Measurements from ENCODE around the gene OR2T35.

The OR2T35 gene

GRCh38 chr1:248625971-248626370 lies 19.1 kb downstream of the OR2T35 start:
- DNase-seq: no peak

- no peak for DNase-seq
Observed at GRCh38 chr1:248625166-248625565, 19.9 kb downstream of the OR2T35 start.

- DNase-seq: no peak
Observed at GRCh38 chr1:248622570-248623001, 22.5 kb downstream of the OR2T35 start.

GRCh38 chr1:248621770-248622169 lies 23.3 kb downstream of the OR2T35 start:
- no peak for DNase-seq

GRCh38 chr1:248618878-248619277 lies 26.2 kb downstream of the OR2T35 start:
- DNase-seq: peak; percentile 65 to 73

GRCh38 chr1:248618119-248618518 lies 27.0 kb downstream of the OR2T35 start:
- no peak for DNase-seq

GRCh38 chr1:248613742-248614141 lies 31.3 kb downstream of the OR2T35 start:
- no peak for DNase-seq

- DNase-seq: peak; percentile 23 to 32
Observed at GRCh38 chr1:248611883-248612414, 33.1 kb downstream of the OR2T35 start.

- no peak for DNase-seq
Observed at GRCh38 chr1:248610301-248610700, 34.8 kb downstream of the OR2T35 start.

GRCh38 chr1:248599396-248599795 lies 45.7 kb downstream of the OR2T35 start:
- DNase-seq: no peak

GRCh38 chr1:248597589-248597988 lies 47.5 kb downstream of the OR2T35 start, which contains the start of gene OR2T10:
OR2T10 (minus strand) TSS chr1:248597700; CDS start chr1:248593768, 3,932 bp downstream.
- no peak for DNase-seq

GRCh38 chr1:248596615-248597014 lies 48.5 kb downstream of the OR2T35 start:
- no peak for DNase-seq

GRCh38 chr1:248593226-248593625 lies 51.9 kb downstream of the OR2T35 start:
- no peak for DNase-seq

- DNase-seq: no peak
Observed at GRCh38 chr1:248592655-248593054, 52.4 kb downstream of the OR2T35 start.

GRCh38 chr1:248590055-248590454 lies 55.0 kb downstream of the OR2T35 start:
- no peak for DNase-seq

- no peak for DNase-seq
Observed at GRCh38 chr1:248589334-248589733, 55.7 kb downstream of the OR2T35 start.

Data from activated T-cell treated with anti-CD3 and anti-CD28 coated beads, Interleukin-2, amount 50 U/mL, for 48 hours (primary cell).